ENCODE data around the gene WFDC10A. TPM values are rescaled to one million over a fixed set of nuclear protein-coding genes. Genes with fewer than 3 reads are reported as not detected.
A peak's percentile ranks its signal among the peaks of the same experiment; 100 is the strongest.
"Not testable (repeated sequence)": the region's sequence is repeated elsewhere in the genome, so short reads cannot be mapped to it uniquely, and the experiment has no call there.

Gene WFDC10A
- total and polyA plus RNA-seq, 9 of the 15 experiments (the other 6 are each of a cell fraction or from before 2014, with no cell fraction given) = not detected

GRCh38 chr20:45649312-45649863, 19.8 kb downstream of the WFDC10A start (continued):
- TF ChIP-seq ZBTB11 (CRISPR knock-in tag; IDR thresholded peaks at IDR 0.05) (no peak), TEAD4 (IDR thresholded peaks at IDR 0.05; ENCODE audit: low read length) (no peak), TEAD4 (CRISPR knock-in tag; IDR thresholded peaks at IDR 0.05; ENCODE audit: borderline replicate concordance) (no peak), DEAF1 (CRISPR knock-in tag; IDR thresholded peaks at IDR 0.05) (no peak), FOS (IDR thresholded peaks at IDR 0.05; ENCODE audit: extremely low read depth, insufficient read length) (no peak)

- POLR2A ChIA-PET; BruUV-seq (replicated peaks); H2AFZ ChIP-seq (ENCODE audit: low read depth, low read length); H4K20me1 ChIP-seq (replicated peaks; ENCODE audit: control insufficient read depth, insufficient read depth, low read length); H3K4me3 ChIP-seq; in situ Hi-C loops (cut with MboI); H3K27ac ChIP-seq (ENCODE audit: extremely low read depth, low read depth, low read length); H3K9me3 ChIP-seq (replicated peaks; ENCODE audit: control insufficient read depth, insufficient read depth, low read depth, low read length); ATAC-seq; H3K27me3 ChIP-seq (ENCODE audit: control insufficient read depth in 2 of 2, insufficient read depth in 2 of 2, low read length in 2 of 2); H3K4me1 ChIP-seq (replicated peaks in 1 of 2; ENCODE audit: control insufficient read depth in 2 of 2, insufficient read depth in 2 of 2, low read length in 2 of 2); H3K4me2 ChIP-seq (ENCODE audit: insufficient read depth, low read length); H3K9ac ChIP-seq (ENCODE audit: insufficient read depth in 1 of 2, low read depth in 2 of 2, low read length in 2 of 2); H3K9me1 ChIP-seq (ENCODE audit: control insufficient read depth, insufficient read depth, low read length); intact Hi-C loops (cut with micrococcal nuclease); H3K36me3 ChIP-seq (ENCODE audit: control insufficient read depth, insufficient read depth, low read length); FAIRE-seq; CTCF ChIA-PET (ENCODE audit: low intra/inter-chr PET ratio); H3K79me2 ChIP-seq (ENCODE audit: control insufficient read depth, insufficient read depth, low read length): not testable (repeated sequence)
- 3% methylated on average over 7 of the region's 7 CpGs for WGBS (ENCODE audit: insufficient coverage, low coverage, missing lambda C conversion rate)
- DNase-seq (ENCODE audit: extremely low read depth in 1 of 4, low spot score in 3 of 4) = peak in 1 of 4 experiments; percentile 6
These were observed 22.2 kb downstream of the WFDC10A start for GRCh38 chr20:45651726-45652125.

All from K562 (cell line).